PC-3 (cell line): Measurements from ENCODE around the gene NTPCR.

ENCODE experiments used
- EZH2 ChIP-seq: fragments of 300-600 bp; sonication (generic); IDR thresholded peaks from one replicate; pipeline ENCODE4 v1.6.1; 2017; ENCODE audit warnings: antibody characterized with exemption, mild to moderate bottlenecking, low read length; ENCODE audit not compliant: unreplicated experiment
- TF ChIP-seq, protein P1 (sequence below): fragments of 300-600 bp; sonication (generic); conservative IDR thresholded peaks from 2 replicates; pipeline ENCODE4 v1.5.1; 2017; ENCODE audit warnings: antibody characterized with exemption, low read depth, mild to moderate bottlenecking, low read length

DNA sequence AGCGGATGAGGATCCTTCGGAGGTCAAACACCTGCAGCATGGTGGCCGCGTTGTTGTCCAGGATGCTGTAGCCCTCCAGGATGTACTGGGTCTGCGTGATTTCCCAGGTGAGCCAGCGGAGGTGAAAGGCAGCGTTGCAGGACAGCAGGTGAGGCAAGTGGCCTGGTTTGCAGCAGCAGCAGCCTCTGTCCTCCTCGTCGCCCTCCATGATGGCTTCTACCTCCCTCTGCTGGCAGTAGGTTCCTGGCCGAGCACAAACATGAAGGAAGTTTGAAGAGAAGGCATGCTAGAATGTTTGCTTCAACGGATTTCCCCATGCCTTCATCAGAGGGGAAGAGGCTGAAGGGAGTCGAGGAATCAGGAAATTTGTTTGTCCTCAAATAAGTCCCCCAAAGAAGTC is 74.7 kb downstream of the NTPCR start:
- TF ChIP-seq, protein P1, sequence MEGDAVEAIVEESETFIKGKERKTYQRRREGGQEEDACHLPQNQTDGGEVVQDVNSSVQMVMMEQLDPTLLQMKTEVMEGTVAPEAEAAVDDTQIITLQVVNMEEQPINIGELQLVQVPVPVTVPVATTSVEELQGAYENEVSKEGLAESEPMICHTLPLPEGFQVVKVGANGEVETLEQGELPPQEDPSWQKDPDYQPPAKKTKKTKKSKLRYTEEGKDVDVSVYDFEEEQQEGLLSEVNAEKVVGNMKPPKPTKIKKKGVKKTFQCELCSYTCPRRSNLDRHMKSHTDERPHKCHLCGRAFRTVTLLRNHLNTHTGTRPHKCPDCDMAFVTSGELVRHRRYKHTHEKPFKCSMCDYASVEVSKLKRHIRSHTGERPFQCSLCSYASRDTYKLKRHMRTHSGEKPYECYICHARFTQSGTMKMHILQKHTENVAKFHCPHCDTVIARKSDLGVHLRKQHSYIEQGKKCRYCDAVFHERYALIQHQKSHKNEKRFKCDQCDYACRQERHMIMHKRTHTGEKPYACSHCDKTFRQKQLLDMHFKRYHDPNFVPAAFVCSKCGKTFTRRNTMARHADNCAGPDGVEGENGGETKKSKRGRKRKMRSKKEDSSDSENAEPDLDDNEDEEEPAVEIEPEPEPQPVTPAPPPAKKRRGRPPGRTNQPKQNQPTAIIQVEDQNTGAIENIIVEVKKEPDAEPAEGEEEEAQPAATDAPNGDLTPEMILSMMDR: peak; percentile 81
- no peak for TF ChIP-seq EZH2
